Fibroblast of the aortic adventitia (primary cell): ENCODE results near the gene CLDN4. TPM values are rescaled to one million over a fixed set of nuclear protein-coding genes. Genes with fewer than 3 reads are reported as not detected.

Experiments
- DNase-seq: peaks from one replicate; pipeline ENCODE4 v3.0.0-alpha.2; 2010; ENCODE audit warnings: low read depth
- H3K4me3 ChIP-seq: 2 replicates; pipeline ENCODE4 v1.5.1; 2011; ENCODE audit warnings: low read depth, mild to moderate bottlenecking, control low read depth, low read length, moderate library complexity
- CTCF ChIP-seq: IDR thresholded peaks from 2 replicates; pipeline ENCODE4 v1.5.1; 2011; ENCODE audit warnings: mild to moderate bottlenecking, low read length, control low read depth, inconsistent platforms; ENCODE audit not compliant: insufficient read depth
- total RNA-seq: library from RNA; depleted of rRNA; stranded (reverse); fragments of >200 nt; gene quantifications from 2 replicates; pipeline ENCODE4 v1.2.3, GENCODE V29; 2012; ENCODE audit warnings: low replicate concordance

The CLDN4 gene
- total RNA-seq, 1 donor: 0.54 TPM

DNA sequence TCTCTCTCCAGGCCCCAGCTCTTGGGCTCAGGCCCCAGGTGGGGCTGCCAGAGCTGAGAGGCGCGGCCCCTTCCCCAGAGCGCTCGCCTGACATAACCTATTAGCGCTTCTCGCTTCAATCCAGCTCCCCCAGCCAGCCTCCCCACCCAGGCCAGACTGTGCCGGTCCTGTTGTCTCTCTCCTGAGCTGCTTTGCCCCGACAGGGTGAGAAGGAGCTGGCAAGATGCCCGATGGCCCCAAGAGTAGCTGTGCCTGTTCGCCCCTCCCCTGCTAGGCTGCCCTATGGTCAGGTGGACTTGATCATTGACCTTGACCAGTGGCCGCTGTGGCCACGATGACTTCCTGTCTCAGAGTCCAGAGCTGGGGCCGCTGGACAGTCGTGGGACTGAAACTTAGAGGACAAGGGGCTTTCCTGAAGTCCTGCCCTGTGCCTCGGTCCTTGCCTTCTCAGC lies 39.3 kb downstream of the CLDN4 start:
- H3K4me3 ChIP-seq: no peak overlapping the region
- no peak for DNase-seq
- no peak for TF ChIP-seq CTCF

GRCh38 chr7:73871163-73872011 lies 40.6 kb downstream of the CLDN4 start:
- no peak overlapping the region for H3K4me3 ChIP-seq
- no peak for TF ChIP-seq CTCF
- no peak for DNase-seq

DNA sequence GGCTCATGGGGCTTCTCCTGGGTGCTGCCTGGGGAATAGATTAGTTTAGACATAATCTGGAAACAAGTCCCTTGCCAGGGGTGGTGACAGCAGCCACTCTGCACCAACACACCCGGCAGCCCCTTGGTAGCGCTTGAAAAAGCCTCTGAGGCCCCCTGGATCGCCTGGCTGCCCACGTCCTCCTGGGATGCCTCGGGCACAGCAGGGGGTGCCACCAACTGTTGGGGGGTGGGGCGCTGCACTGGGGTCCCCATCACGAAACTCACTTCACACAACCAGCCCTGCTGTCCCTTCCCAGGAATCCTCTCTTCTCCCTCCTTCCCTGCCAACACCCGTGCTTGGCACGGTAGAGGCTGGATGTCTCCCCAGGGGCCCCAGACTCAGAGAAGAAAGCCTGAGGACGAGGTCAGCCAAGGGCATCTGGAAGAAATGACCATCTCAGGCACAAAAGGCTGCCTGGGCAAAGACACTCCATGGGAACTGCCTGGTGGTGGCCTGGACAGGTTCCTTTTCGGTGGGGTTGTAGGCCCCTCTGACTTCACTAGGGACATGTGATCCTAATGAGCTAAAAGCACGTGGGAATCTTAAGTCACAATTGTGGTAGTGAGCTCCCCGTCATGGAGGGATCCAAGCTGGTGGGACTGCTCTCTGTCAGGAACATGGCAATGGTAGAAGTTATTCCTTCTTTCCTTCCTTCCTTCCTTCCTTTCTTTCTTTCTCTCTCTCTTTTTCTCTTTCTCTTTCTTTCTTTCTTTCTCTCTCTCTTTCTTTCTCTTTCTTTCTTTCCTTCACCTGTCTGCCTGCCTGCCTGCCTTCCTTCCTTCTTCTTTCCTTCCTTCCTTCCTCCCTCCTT lies 41.5 kb downstream of the CLDN4 start:
- no peak for DNase-seq
- no peak for TF ChIP-seq CTCF
- no peak overlapping the region for H3K4me3 ChIP-seq

GRCh38 chr7:73876361-73876760 lies 45.6 kb downstream of the CLDN4 start:
- DNase-seq: no peak
- no peak for TF ChIP-seq CTCF
- H3K4me3 ChIP-seq: no peak overlapping the region

- no peak overlapping the region for H3K4me3 ChIP-seq
- no peak for DNase-seq
- TF ChIP-seq CTCF: no peak
These were observed 46.2 kb downstream of the CLDN4 start for GRCh38 chr7:73876973-73877372.

DNA sequence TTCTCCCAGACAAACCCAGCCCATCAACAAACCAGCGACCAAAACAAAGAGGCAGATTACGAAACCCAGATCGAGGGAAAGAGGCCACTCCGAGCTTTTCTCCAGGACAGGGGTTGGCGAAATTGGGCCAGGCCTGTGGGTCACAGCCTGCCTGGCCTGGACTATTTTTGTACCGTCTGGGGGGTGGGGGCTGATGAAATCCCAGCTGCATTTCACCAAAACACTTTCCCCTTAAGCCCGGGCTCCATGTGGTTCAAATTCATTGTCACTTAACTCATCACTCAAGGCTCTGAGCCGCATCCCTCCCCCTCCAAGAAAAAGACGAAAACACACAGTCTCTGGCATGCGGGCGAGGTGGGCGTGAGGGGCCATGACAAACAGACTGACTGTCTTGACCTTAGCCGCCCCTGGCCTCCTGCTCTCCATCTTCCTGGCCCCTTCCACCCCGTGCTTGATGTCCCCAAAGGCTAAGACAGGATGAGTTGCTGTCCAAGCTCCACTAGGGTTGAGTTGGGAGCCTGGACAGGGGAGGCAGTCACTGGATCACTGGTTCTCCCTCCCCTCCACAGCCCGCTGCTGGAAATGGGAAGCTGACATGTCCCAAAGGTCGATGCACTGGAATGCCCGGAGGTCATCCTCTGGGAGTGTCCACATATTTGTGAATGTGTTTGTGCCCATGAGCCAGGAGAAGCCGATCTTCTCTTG lies 49.3 kb downstream of the CLDN4 start:
- peak; percentile 57 for DNase-seq
- no peak for TF ChIP-seq CTCF
- H3K4me3 ChIP-seq: no peak overlapping the region
